A549 (cell line): ENCODE results near the gene C16orf54. TPM values are rescaled to one million over a fixed set of nuclear protein-coding genes. Genes with fewer than 3 reads are reported as not detected.
"Not testable (repeated sequence)": the region's sequence is repeated elsewhere in the genome, so short reads cannot be mapped to it uniquely, and the experiment has no call there.

Experiments used
- ATAC-seq, 2 experiments: fragments of 200-7000 bp in 1 of 2; fragments of >200 bp in 1 of 2; cut with Nextera tagmentation in 1 of 2; cut with Tn5 transposase in 1 of 2; 3 replicates each; pipeline versions ENCODE4 v1.8.0 to v1.9.1; 2018 to 2020; ENCODE audit warnings: mild to moderate bottlenecking in 1 of 2, moderate library complexity in 1 of 2
- CTCF ChIA-PET: fragments of 300-600 bp; sonication (Branson Sonifier 250); formaldehyde crosslinking; extraction: SDS; loops from one replicate; lab custom pipeline; 2021; ENCODE audit warnings: antibody characterized with exemption, inconsistent platforms; lab: Yijun Ruan, JAX
- POLR2A ChIA-PET: fragments of 350-600 bp; formaldehyde crosslinking; extraction: SDS; loops from one replicate; lab custom pipeline; 2021; ENCODE audit warnings: antibody characterized with exemption, inconsistent platforms; lab: Yijun Ruan, JAX
- DNase-seq, 2 experiments: peaks; one replicate each; pipeline versions ENCODE4 v3.0.0 to v3.0.0-alpha.2; 2011 to 2016; ENCODE audit warnings: low read depth in 1 of 2, low spot score in 1 of 2
- FAIRE-seq: peaks from 2 replicates; lab custom pipeline; 2011; peaks lifted over from hg19 to GRCh38; lab: Jason Lieb, UNC
- H3K27ac ChIP-seq, 2 experiments: fragments of >200 bp; sonication (Bioruptor Twin); formaldehyde crosslinking; 3 replicates each; pipeline ENCODE4 v1.5.1; 2016 to 2017
- H3K4me1 ChIP-seq: fragments of >200 bp; sonication (Bioruptor Twin); formaldehyde crosslinking; 3 replicates; pipeline ENCODE4 v1.6.1; 2016
- H3K4me2 ChIP-seq: fragments of >200 bp; sonication (Bioruptor Twin); formaldehyde crosslinking; 3 replicates; pipeline ENCODE4 v1.6.1; 2016
- H3K4me3 ChIP-seq: fragments of >200 bp; sonication (Bioruptor Twin); formaldehyde crosslinking; 3 replicates; pipeline ENCODE4 v1.5.1; 2016
- H3K9me3 ChIP-seq: fragments of >200 bp; sonication (Bioruptor Twin); formaldehyde crosslinking; 3 replicates; pipeline ENCODE4 v1.6.1; 2016
- ATOH8 ChIP-seq: fragments of 250-450 bp; sonication (Bioruptor Pico); IDR thresholded peaks from 2 replicates; pipeline ENCODE4 v1.5.0; 2020; ENCODE audit warnings: low read depth, mild to moderate bottlenecking, moderate library complexity
- CHD2 ChIP-seq: fragments of 150-350 bp; IDR thresholded peaks from 2 replicates; pipeline ENCODE4 v1.6.1; 2014; ENCODE audit warnings: low read length; ENCODE audit not compliant: partially characterized antibody
- FOSB ChIP-seq: fragments of 250-450 bp; sonication (Bioruptor Pico); IDR thresholded peaks from 2 replicates; pipeline ENCODE4 v1.5.0; 2020; ENCODE audit warnings: mild to moderate bottlenecking, moderate library complexity
- KDM1A ChIP-seq: fragments of 200-600 bp; sonication (generic); IDR thresholded peaks from 2 replicates; pipeline ENCODE4 v1.6.1; 2016; ENCODE audit warnings: low read depth, mild to moderate bottlenecking
- MAZ ChIP-seq: fragments of 150-350 bp; IDR thresholded peaks from 2 replicates; pipeline ENCODE4 v1.6.1; 2014; ENCODE audit warnings: antibody characterized with exemption, low read depth, low read length, borderline replicate concordance
- NR3C1 ChIP-seq: fragments of >200 bp; sonication (Bioruptor Twin); formaldehyde crosslinking; IDR thresholded peaks from 3 replicates; pipeline ENCODE4 v1.6.1; 2017
- PHF8 ChIP-seq: fragments of 200-600 bp; sonication (generic); IDR thresholded peaks from 2 replicates; pipeline ENCODE4 v1.6.1; 2016; ENCODE audit warnings: low read depth, mild to moderate bottlenecking, antibody characterized with exemption, moderate library complexity, borderline replicate concordance
- RARB ChIP-seq: fragments of 250-450 bp; sonication (Bioruptor Pico); IDR thresholded peaks from 2 replicates; pipeline ENCODE4 v1.8.0; 2021; ENCODE audit warnings: mild to moderate bottlenecking, moderate library complexity
- RNF2 ChIP-seq: fragments of 200-600 bp; sonication (generic); IDR thresholded peaks from 2 replicates; pipeline ENCODE4 v1.6.1; 2016; ENCODE audit warnings: low read depth, mild to moderate bottlenecking, antibody characterized with exemption, moderate library complexity, borderline replicate concordance
- SMC3 ChIP-seq: fragments of >200 bp; sonication (Bioruptor Twin); formaldehyde crosslinking; IDR thresholded peaks from 3 replicates; pipeline ENCODE4 v1.6.1; 2018; ENCODE audit warnings: inconsistent platforms
- ZFP36 ChIP-seq: fragments of 450-650 bp; IDR thresholded peaks from 2 replicates; pipeline ENCODE4 v1.6.1; 2014; ENCODE audit warnings: borderline replicate concordance; ENCODE audit not compliant: partially characterized antibody
- WGBS: methylation state at CpG from one replicate; pipeline ENCODE4 v1.1.6; 2017; ENCODE audit errors: missing lambda C conversion rate; 5-methylcytosine and 5-hydroxymethylcytosine counted together
- polyA plus RNA-seq, 4 experiments: library from polyadenylated mRNA; depleted of rRNA in 3 of 4; stranded (reverse); fragments of >200 nt; fragmentation: RNase III in 1 of 4; extraction: RNeasy Plus Mini Kit Qiagen cat#74134 plus additional on column Dnase treatment in 1 of 4; gene quantifications; 2 replicates in 3 of 4; 3 replicates in 1 of 4; pipeline ENCODE4 v1.2.3, GENCODE V29; 2011 to 2017
- TF ChIP-seq, protein P1 (sequence below): fragments of >200 bp; sonication (Bioruptor Twin); formaldehyde crosslinking; IDR thresholded peaks from 3 replicates; pipeline ENCODE4 v1.6.1; 2016
- TF ChIP-seq, protein P2 (sequence below): fragments of 150-350 bp; IDR thresholded peaks from 2 replicates; pipeline ENCODE4 v1.6.1; 2014; ENCODE audit warnings: low read depth, mild to moderate bottlenecking, low read length

C16orf54 gene
- polyA plus RNA-seq, 2 of the 4 experiments (the other 2 are of a cell fraction), result not detected

GRCh38 chr16:29743475-29743826 lies 2.3 kb downstream of the C16orf54 start (continued):
- TF ChIP-seq ATOH8 (CRISPR knock-in tag) (no peak), FOSB (CRISPR knock-in tag) (no peak), KDM1A (no peak)

DNA sequence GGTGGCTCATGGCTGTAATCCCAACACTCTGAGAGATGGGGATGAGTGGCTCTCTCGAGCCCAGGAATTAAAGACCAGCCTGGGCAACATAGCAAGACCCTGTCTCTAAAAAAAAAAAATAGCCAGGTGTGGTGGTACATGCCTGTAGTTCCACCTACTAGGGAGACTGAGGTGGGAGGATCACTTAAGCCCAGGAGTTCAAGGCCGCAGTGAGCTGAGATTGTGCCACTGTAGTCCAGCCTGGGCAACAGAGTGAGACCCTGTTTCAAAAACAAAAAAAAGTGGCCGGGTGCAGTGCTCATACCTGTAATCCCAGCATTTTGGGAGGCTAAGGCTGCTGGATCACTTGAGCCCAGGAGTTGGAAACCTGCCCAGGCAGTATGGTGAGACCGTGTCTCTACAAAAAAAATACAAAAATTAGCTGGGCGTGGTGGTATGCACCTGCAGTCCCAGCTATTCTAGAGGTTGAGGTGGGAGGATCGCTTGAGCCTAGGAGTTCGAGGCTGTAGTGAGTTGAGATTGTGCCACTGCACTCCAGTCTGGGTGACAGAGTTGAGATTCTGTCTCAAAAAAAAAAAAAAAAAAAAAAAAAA lies 3.0 kb downstream of the C16orf54 start:
- H3K4me1 ChIP-seq, result no peaks in the 10 kb centered on the region
- TF ChIP-seq, protein P1, sequence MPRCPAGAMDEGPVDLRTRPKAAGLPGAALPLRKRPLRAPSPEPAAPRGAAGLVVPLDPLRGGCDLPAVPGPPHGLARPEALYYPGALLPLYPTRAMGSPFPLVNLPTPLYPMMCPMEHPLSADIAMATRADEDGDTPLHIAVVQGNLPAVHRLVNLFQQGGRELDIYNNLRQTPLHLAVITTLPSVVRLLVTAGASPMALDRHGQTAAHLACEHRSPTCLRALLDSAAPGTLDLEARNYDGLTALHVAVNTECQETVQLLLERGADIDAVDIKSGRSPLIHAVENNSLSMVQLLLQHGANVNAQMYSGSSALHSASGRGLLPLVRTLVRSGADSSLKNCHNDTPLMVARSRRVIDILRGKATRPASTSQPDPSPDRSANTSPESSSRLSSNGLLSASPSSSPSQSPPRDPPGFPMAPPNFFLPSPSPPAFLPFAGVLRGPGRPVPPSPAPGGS, result no peak
- TF ChIP-seq ZFP36 (no peak), MAZ (no peak), CHD2 (no peak), PHF8 (no peak), RNF2 (no peak), NR3C1 (no peak), SMC3 (no peak), RARB (no peak)
- TF ChIP-seq, protein P2, sequence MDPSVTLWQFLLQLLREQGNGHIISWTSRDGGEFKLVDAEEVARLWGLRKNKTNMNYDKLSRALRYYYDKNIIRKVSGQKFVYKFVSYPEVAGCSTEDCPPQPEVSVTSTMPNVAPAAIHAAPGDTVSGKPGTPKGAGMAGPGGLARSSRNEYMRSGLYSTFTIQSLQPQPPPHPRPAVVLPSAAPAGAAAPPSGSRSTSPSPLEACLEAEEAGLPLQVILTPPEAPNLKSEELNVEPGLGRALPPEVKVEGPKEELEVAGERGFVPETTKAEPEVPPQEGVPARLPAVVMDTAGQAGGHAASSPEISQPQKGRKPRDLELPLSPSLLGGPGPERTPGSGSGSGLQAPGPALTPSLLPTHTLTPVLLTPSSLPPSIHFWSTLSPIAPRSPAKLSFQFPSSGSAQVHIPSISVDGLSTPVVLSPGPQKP, result no peak
- H3K4me2 ChIP-seq, result no peak overlapping the region
- H3K27ac ChIP-seq, result no peak overlapping the region
- H3K9me3 ChIP-seq, result no peaks in the 10 kb centered on the region
- ATAC-seq (no peak), DNase-seq (no peak), FAIRE-seq (no peak)
- WGBS, result 57% methylated on average over 7 of the region's 7 CpGs
- POLR2A ChIA-PET, result no interaction called here
- CTCF ChIA-PET, result interaction anchor here (0.7 kb wide), 1 partner anchor 105 kb away, joined by 3 read pairs; no protein-coding TSS in a partner anchor
- no peak overlapping the region for H3K4me3 ChIP-seq

GRCh38 chr16:29740630-29741015 lies 5.2 kb downstream of the C16orf54 start:
- WGBS, result 72% methylated on average over 11 of the region's 11 CpGs
- not testable (repeated sequence) for H3K27ac ChIP-seq

DNA sequence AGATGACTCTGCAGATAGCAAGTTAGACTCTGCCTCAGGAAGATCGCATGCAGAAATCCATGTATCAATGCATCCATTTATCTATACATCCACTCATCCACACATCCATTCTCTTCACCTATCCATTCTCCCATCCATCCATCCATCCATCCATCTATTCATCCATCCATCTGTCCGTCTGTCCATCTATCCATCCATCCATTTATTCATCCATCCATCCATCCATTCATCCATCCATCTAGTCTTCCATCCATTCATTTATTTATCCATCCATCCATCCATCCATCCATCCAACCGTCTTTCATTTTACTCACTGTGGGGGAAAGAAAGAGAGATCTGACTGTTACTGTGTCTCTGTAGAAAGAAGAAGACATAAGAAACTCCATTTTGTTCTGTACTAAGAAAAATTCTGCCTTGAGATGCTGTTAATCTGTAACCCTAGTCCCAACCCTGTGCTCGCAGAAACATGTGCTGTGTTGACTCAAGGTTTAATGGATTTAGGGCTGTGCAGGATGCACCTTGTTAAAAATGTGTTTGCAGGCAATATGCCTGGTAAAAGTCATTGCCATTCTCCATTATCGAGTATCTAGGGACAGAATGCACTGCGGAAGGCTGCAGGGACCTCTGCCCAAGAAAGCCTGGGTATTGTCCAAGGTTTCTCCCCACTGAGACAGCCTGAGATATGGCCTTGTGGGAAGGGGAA lies 5.7 kb downstream of the C16orf54 start:
- 58% methylated on average over 6 of the region's 6 CpGs for WGBS

More at GRCh38 chr16:29740630-29741015, 5.2 kb downstream of the C16orf54 start:
- POLR2A ChIA-PET, ATAC-seq, FAIRE-seq, H3K4me2 ChIP-seq, H3K9me3 ChIP-seq, H3K4me3 ChIP-seq, H3K4me1 ChIP-seq, DNase-seq: not testable (repeated sequence)
- CTCF ChIA-PET, result interaction anchor here (1.2 kb wide), 1 partner anchor 11 kb away, joined by 6 read pairs; no protein-coding TSS in a partner anchor

More for the DNA sequence above, 5.7 kb downstream of the C16orf54 start:
- H3K4me2 ChIP-seq, POLR2A ChIA-PET, DNase-seq, ATAC-seq, H3K4me1 ChIP-seq, H3K27ac ChIP-seq, H3K4me3 ChIP-seq, FAIRE-seq, CTCF ChIA-PET, H3K9me3 ChIP-seq: not testable (repeated sequence)
